Ishikawa (cell line): Measurements from ENCODE around the gene ARHGEF6.

ENCODE experiments used
- CEBPB ChIP-seq: IDR thresholded peaks from 2 replicates; pipeline ENCODE4 v1.6.1; 2012
- CREB1 ChIP-seq: IDR thresholded peaks from 2 replicates; pipeline ENCODE4 v1.6.1; 2012; ENCODE audit warnings: low read depth
- EGR1 ChIP-seq: IDR thresholded peaks from 2 replicates; pipeline ENCODE4 v1.6.1; 2012
- EP300 ChIP-seq: IDR thresholded peaks from 2 replicates; pipeline ENCODE4 v1.6.1; 2012; ENCODE audit warnings: borderline replicate concordance
- FOXM1 ChIP-seq: IDR thresholded peaks from 2 replicates; pipeline ENCODE4 v1.6.1; 2012; ENCODE audit warnings: low read depth, borderline replicate concordance
- MAX ChIP-seq: IDR thresholded peaks from 2 replicates; pipeline ENCODE4 v1.6.1; 2012
- NFIC ChIP-seq: IDR thresholded peaks from 2 replicates; pipeline ENCODE4 v1.6.1; 2012
- RAD21 ChIP-seq: IDR thresholded peaks from 2 replicates; pipeline ENCODE4 v1.6.1; 2012; ENCODE audit warnings: low read depth
- TAF1 ChIP-seq: IDR thresholded peaks from 2 replicates; pipeline ENCODE4 v1.6.1; 2012; ENCODE audit warnings: low read depth, mild to moderate bottlenecking
- TCF12 ChIP-seq: IDR thresholded peaks from 2 replicates; pipeline ENCODE4 v1.6.1; 2012; ENCODE audit warnings: low read depth
- TEAD4 ChIP-seq: IDR thresholded peaks from 2 replicates; pipeline ENCODE4 v1.6.1; 2012
- USF1 ChIP-seq: IDR thresholded peaks from 2 replicates; pipeline ENCODE4 v1.6.1; 2012
- YY1 ChIP-seq: IDR thresholded peaks from 2 replicates; pipeline ENCODE4 v1.6.1; 2012; ENCODE audit warnings: low read depth
- ZBTB7A ChIP-seq: IDR thresholded peaks from 2 replicates; pipeline ENCODE4 v1.6.1; 2012; ENCODE audit warnings: low read depth
- TF ChIP-seq, protein P1 (sequence below): IDR thresholded peaks from 2 replicates; pipeline ENCODE4 v1.6.1; 2012; ENCODE audit warnings: low read depth, mild to moderate bottlenecking

ARHGEF6 gene

DNA sequence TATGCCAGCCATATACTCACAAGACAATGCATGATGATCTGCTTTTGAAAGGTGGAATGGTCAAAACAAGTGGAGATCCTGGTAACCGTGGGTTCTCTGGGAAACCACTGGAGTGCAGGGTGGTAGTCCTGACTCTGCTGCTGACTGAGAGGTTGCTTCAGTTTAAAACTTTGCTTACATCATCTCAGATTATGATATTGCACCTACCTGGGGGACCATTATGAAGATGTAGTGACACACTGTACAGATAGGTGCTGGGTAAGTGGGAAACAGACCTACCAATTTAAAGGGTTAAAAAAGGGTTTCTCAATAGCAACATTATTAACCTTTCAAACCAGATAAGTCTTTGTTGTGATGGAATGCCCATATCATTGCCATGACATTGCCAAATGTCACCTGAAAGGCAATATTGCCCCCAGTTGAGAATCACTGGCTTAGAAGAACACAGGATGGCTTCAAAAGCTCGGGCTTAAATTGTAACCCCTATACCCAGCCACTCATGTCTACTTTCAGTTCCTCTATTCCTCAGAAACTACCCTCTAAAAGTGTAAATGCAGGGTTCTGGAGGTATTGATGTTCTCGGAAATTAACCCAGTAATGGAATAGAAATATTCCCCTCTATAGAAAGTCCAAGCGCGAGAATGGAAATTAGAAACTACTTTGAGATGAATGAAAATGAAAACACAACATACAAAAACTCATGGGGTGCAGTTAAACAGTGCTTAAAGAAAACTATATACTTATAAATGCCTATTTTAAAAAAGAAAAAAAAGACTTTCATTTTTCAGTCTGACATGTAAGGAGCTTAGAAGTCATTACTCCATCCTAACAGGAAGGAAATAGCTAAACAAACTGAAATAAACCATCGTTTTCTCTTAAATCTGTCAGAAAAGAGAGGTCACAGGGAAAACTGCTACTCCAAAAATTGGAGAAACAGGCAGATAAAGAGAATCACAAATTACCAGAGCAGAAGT, 65.8 kb downstream of the ARHGEF6 start:
- TF ChIP-seq EP300 (no peak), CREB1 (no peak), NFIC (no peak), RAD21 (no peak), ZBTB7A (no peak), TAF1 (no peak), TEAD4 (no peak), EGR1 (no peak)
- TF ChIP-seq, protein P1, sequence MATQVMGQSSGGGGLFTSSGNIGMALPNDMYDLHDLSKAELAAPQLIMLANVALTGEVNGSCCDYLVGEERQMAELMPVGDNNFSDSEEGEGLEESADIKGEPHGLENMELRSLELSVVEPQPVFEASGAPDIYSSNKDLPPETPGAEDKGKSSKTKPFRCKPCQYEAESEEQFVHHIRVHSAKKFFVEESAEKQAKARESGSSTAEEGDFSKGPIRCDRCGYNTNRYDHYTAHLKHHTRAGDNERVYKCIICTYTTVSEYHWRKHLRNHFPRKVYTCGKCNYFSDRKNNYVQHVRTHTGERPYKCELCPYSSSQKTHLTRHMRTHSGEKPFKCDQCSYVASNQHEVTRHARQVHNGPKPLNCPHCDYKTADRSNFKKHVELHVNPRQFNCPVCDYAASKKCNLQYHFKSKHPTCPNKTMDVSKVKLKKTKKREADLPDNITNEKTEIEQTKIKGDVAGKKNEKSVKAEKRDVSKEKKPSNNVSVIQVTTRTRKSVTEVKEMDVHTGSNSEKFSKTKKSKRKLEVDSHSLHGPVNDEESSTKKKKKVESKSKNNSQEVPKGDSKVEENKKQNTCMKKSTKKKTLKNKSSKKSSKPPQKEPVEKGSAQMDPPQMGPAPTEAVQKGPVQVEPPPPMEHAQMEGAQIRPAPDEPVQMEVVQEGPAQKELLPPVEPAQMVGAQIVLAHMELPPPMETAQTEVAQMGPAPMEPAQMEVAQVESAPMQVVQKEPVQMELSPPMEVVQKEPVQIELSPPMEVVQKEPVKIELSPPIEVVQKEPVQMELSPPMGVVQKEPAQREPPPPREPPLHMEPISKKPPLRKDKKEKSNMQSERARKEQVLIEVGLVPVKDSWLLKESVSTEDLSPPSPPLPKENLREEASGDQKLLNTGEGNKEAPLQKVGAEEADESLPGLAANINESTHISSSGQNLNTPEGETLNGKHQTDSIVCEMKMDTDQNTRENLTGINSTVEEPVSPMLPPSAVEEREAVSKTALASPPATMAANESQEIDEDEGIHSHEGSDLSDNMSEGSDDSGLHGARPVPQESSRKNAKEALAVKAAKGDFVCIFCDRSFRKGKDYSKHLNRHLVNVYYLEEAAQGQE = no peak

DNA sequence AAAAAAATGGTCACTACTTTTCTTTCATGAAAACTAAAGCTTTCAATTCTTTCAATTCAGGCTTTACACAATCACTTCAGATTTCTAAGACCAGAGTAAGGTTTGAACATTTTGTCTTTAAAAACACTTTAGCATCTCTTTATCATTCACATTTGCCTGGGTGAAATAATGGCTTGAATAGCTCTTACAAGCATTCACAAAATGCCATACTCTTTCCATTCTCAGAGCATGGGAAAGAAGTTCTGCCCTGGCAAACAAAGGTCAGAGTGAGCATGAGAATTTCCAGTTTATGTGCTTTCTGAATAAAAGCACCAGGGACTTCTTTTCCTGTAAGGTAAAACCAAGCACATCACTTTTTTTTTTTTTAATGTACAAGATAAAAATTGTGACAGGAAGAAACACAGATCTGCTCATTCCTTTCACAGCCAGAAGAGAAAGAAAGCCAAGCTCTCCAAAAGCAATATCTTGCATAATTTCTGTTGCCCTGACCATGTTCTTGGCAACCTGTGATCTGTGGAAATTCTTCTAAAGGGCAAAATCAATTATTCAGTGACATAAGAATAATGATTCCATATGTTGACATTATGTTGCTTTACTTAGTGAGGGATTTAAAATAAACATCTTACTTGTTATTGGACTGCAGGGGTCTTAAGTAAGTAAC, 68.0 kb downstream of the ARHGEF6 start:
- TF ChIP-seq CREB1 (no peak), TCF12 (no peak), TAF1 (no peak), EP300 (no peak), ZBTB7A (no peak), MAX (no peak), FOXM1 (no peak), RAD21 (no peak), EGR1 (no peak), CEBPB (no peak), TEAD4 (no peak), YY1 (no peak), USF1 (no peak), NFIC (no peak)
- TF ChIP-seq, protein P1 = no peak

- TF ChIP-seq TEAD4 (no peak), RAD21 (peak; percentile 49)
Measured at GRCh38 chrX:136711147-136711546, 69.6 kb downstream of the ARHGEF6 start.

GRCh38 chrX:136710325-136710951, 70.3 kb downstream of the ARHGEF6 start:
- TF ChIP-seq CEBPB = no peak
- TF ChIP-seq YY1 = no peak
- TF ChIP-seq MAX = no peak
- no peak for TF ChIP-seq NFIC
- no peak for TF ChIP-seq TAF1
- no peak for TF ChIP-seq CREB1
- no peak for TF ChIP-seq EP300
- no peak for TF ChIP-seq USF1
- TF ChIP-seq RAD21 = no peak
- no peak for TF ChIP-seq TCF12
- TF ChIP-seq ZBTB7A = no peak
- no peak for TF ChIP-seq FOXM1
- TF ChIP-seq EGR1 = no peak
- TF ChIP-seq, protein P1 = no peak
- TF ChIP-seq TEAD4 = no peak
